Activated CD4-positive, alpha-beta T cell treated with anti-CD3 and anti-CD28 coated beads, Interleukin-2, Interleukin-4, amounts not matched to agents 100 ng/mL and 50 ng/mL, durations not matched to agents 16 hours and 8 hours (primary cell): ENCODE measurements around the gene ATRNL1.

Source experiments
- DNase-seq: peaks from one replicate; pipeline ENCODE4 v3.0.0-alpha.2; 2020; ENCODE audit warnings: low spot score

The ATRNL1 gene

GRCh38 chr10:115903207-115903606, 810.0 kb downstream of the ATRNL1 start:
- DNase-seq = no peak

- DNase-seq = no peak
Observed at GRCh38 chr10:115903845-115904244, 810.7 kb downstream of the ATRNL1 start.

GRCh38 chr10:115909037-115909436, 815.9 kb downstream of the ATRNL1 start:
- DNase-seq = no peak

GRCh38 chr10:115909962-115910731, 817.0 kb downstream of the ATRNL1 start:
- DNase-seq = no peak

- no peak for DNase-seq
Observed at GRCh38 chr10:115914475-115914874, 821.3 kb downstream of the ATRNL1 start.

GRCh38 chr10:115915429-115915828, 822.3 kb downstream of the ATRNL1 start:
- no peak for DNase-seq

GRCh38 chr10:115918812-115919211, 825.6 kb downstream of the ATRNL1 start:
- DNase-seq = no peak

- no peak for DNase-seq
Observed at GRCh38 chr10:115921795-115922194, 828.6 kb downstream of the ATRNL1 start.

- DNase-seq = no peak
Observed at GRCh38 chr10:115931309-115931708, 838.1 kb downstream of the ATRNL1 start.

GRCh38 chr10:115932099-115932498, 838.9 kb downstream of the ATRNL1 start:
- DNase-seq = no peak

- no peak for DNase-seq
Observed at GRCh38 chr10:115933098-115933497, 839.9 kb downstream of the ATRNL1 start.

- DNase-seq = no peak
Observed at GRCh38 chr10:115935731-115936130, 842.6 kb downstream of the ATRNL1 start.

GRCh38 chr10:115936926-115937767, 844.0 kb downstream of the ATRNL1 start:
- DNase-seq = no peak

GRCh38 chr10:115937768-115938056, 844.5 kb downstream of the ATRNL1 start:
- no peak for DNase-seq

- no peak for DNase-seq
Observed at GRCh38 chr10:115939101-115939854, 846.1 kb downstream of the ATRNL1 start.

- DNase-seq = no peak
Observed at GRCh38 chr10:115941361-115941771, 848.2 kb downstream of the ATRNL1 start.

- DNase-seq = no peak
Observed at GRCh38 chr10:115942101-115942500, 848.9 kb downstream of the ATRNL1 start.

GRCh38 chr10:115944538-115944937, 851.4 kb downstream of the ATRNL1 start:
- DNase-seq = no peak

- DNase-seq = no peak
Observed at GRCh38 chr10:115945701-115946445, 852.7 kb downstream of the ATRNL1 start.

GRCh38 chr10:115947104-115947503, 853.9 kb downstream of the ATRNL1 start:
- DNase-seq = no peak

- DNase-seq = no peak
Observed at GRCh38 chr10:115948465-115948864, 855.3 kb downstream of the ATRNL1 start.

- no peak for DNase-seq
Observed at GRCh38 chr10:115949282-115949844, 856.2 kb downstream of the ATRNL1 start.
